ENCODE results near the gene CHST9.
"Not testable (repeated sequence)": the region's sequence is repeated elsewhere in the genome, so short reads cannot be mapped to it uniquely, and the experiment has no call there.

CHST9 gene

GRCh38 chr18:27004056-27004829 is 180.9 kb downstream of the CHST9 start:
- DNase-seq (ENCODE audit: low spot score): peak; percentile 31

- no peak for DNase-seq (ENCODE audit: low spot score)
Measured at GRCh38 chr18:26999797-27000196, 185.3 kb downstream of the CHST9 start.

- no peak for DNase-seq (ENCODE audit: low spot score)
Measured at GRCh38 chr18:26993568-26993967, 191.5 kb downstream of the CHST9 start.

GRCh38 chr18:26992926-26993325 is 192.2 kb downstream of the CHST9 start:
- DNase-seq (ENCODE audit: low spot score): no peak

GRCh38 chr18:26989842-26990241 is 195.3 kb downstream of the CHST9 start:
- DNase-seq (ENCODE audit: low spot score): no peak

- peak; percentile 14 for DNase-seq (ENCODE audit: low spot score)
Measured at GRCh38 chr18:26981360-26982082, 203.6 kb downstream of the CHST9 start.

GRCh38 chr18:26978812-26979341 is 206.2 kb downstream of the CHST9 start:
- DNase-seq (ENCODE audit: low spot score): no peak

GRCh38 chr18:26977781-26978180 is 207.3 kb downstream of the CHST9 start:
- no peak for DNase-seq (ENCODE audit: low spot score)

- no peak for DNase-seq (ENCODE audit: low spot score)
Measured at GRCh38 chr18:26976206-26976605, 208.9 kb downstream of the CHST9 start.

GRCh38 chr18:26972549-26972948 is 212.6 kb downstream of the CHST9 start:
- DNase-seq (ENCODE audit: low spot score): not testable (repeated sequence)

GRCh38 chr18:26971409-26971808 is 213.7 kb downstream of the CHST9 start:
- DNase-seq (ENCODE audit: low spot score): no peak

- DNase-seq (ENCODE audit: low spot score): no peak
Measured at GRCh38 chr18:26970637-26971036, 214.5 kb downstream of the CHST9 start.

GRCh38 chr18:26965206-26965605 is 219.9 kb downstream of the CHST9 start:
- DNase-seq (ENCODE audit: low spot score): no peak

GRCh38 chr18:26963292-26963691 is 221.8 kb downstream of the CHST9 start:
- no peak for DNase-seq (ENCODE audit: low spot score)

GRCh38 chr18:26961839-26962238 is 223.3 kb downstream of the CHST9 start:
- DNase-seq (ENCODE audit: low spot score): no peak

GRCh38 chr18:26960911-26961310 is 224.2 kb downstream of the CHST9 start:
- no peak for DNase-seq (ENCODE audit: low spot score)

- no peak for DNase-seq (ENCODE audit: low spot score)
Measured at GRCh38 chr18:26956863-26957262, 228.2 kb downstream of the CHST9 start.

GRCh38 chr18:26948703-26949102 is 236.4 kb downstream of the CHST9 start:
- no peak for DNase-seq (ENCODE audit: low spot score)

- no peak for DNase-seq (ENCODE audit: low spot score)
Measured at GRCh38 chr18:26943906-26944305, 241.2 kb downstream of the CHST9 start.

- peak; percentile 68 for DNase-seq (ENCODE audit: low spot score)
Measured at GRCh38 chr18:26941584-26941983, 243.5 kb downstream of the CHST9 start.

- no peak for DNase-seq (ENCODE audit: low spot score)
Measured at GRCh38 chr18:26940744-26941398, 244.2 kb downstream of the CHST9 start.

- no peak for DNase-seq (ENCODE audit: low spot score)
Measured at GRCh38 chr18:26931659-26932058, 253.4 kb downstream of the CHST9 start.

GRCh38 chr18:26930630-26931029 is 254.5 kb downstream of the CHST9 start:
- no peak for DNase-seq (ENCODE audit: low spot score)
